OCI-LY3 (cell line): ENCODE data around the gene NAA10.

ENCODE experiments used
- H2AFZ ChIP-seq: fragments of 200-600, 300-600 bp; shearing (Covaris generic); 2 replicates; pipeline ENCODE4 v1.6.0; 2014; ENCODE audit warnings: antibody characterized with exemption, low read depth, low read length
- H3K27ac ChIP-seq: fragments of 200-600, 300-600 bp; sonication (generic); 2 replicates; pipeline ENCODE4 v1.5.1; 2014; ENCODE audit warnings: mild to moderate bottlenecking, low read length, moderate library complexity, mixed read lengths
- H3K27me3 ChIP-seq: fragments of 200-600, 300-600 bp; sonication (generic); 2 replicates; pipeline ENCODE4 v1.6.1; 2014; ENCODE audit warnings: low read depth, low read length, mixed read lengths
- H3K36me3 ChIP-seq: fragments of 200-600, 300-600 bp; sonication (generic); replicated peaks from 2 replicates; pipeline ENCODE3; 2014; ENCODE audit warnings: low read depth, low read length, mixed read lengths
- H3K4me1 ChIP-seq: fragments of 300-600, 200-600 bp; sonication (generic); 2 replicates; pipeline ENCODE4 v1.6.1; 2014; ENCODE audit warnings: low read length, mixed read lengths
- H3K4me2 ChIP-seq: fragments of 200-600, 300-600 bp; sonication (generic); 2 replicates; pipeline ENCODE4 v1.6.1; 2014; ENCODE audit warnings: low read length, mixed read lengths
- H3K4me3 ChIP-seq: fragments of 300-600, 200-600 bp; sonication (generic); 2 replicates; pipeline ENCODE4 v1.5.1; 2014; ENCODE audit warnings: antibody characterized with exemption, mild to moderate bottlenecking, low read length, moderate library complexity
- H3K79me2 ChIP-seq: fragments of 300-600, 200-600 bp; shearing (Covaris generic); 2 replicates; pipeline ENCODE4 v1.6.1; 2014; ENCODE audit warnings: mild to moderate bottlenecking, low read length, mixed read lengths
- H3K9ac ChIP-seq: fragments of 300-600, 200-600 bp; shearing (Covaris generic); 2 replicates; pipeline ENCODE4 v1.6.0; 2014; ENCODE audit warnings: mild to moderate bottlenecking, low read length, moderate library complexity
- H3K9me3 ChIP-seq: fragments of 200-600, 300-600 bp; shearing (Covaris generic); 2 replicates; pipeline ENCODE4 v1.6.1; 2014; ENCODE audit warnings: low read length, mixed read lengths; ENCODE audit not compliant: insufficient read depth
- H4K20me1 ChIP-seq: fragments of 200-600, 300-600 bp; sonication (generic); 2 replicates; pipeline ENCODE4 v1.6.1; 2016; ENCODE audit warnings: low read length, mixed read lengths; ENCODE audit not compliant: insufficient read depth
- CTCF ChIP-seq: fragments of 200-600, 300-600 bp; sonication (generic); IDR thresholded peaks from 2 replicates; pipeline ENCODE4 v1.5.1; 2014; ENCODE audit warnings: antibody characterized with exemption, low read length, low read depth
- EZH2phosphoT487 ChIP-seq: fragments of 200-600 bp; shearing (Covaris generic); IDR thresholded peaks from 2 replicates; pipeline ENCODE4 v1.6.1; 2018; ENCODE audit warnings: antibody characterized with exemption, mixed run types, low read depth

The NAA10 gene

GRCh38 chrX:153913701-153914100, 21.1 kb downstream of the NAA10 start:
- no peak overlapping the region for H3K27ac ChIP-seq
- no peaks in the 10 kb centered on the region for H3K27me3 ChIP-seq
- H2AFZ ChIP-seq, result no peak overlapping the region
- no peaks in the 10 kb centered on the region for H3K4me1 ChIP-seq
- H3K4me3 ChIP-seq, result no peak overlapping the region
- no peaks in the 10 kb centered on the region for H4K20me1 ChIP-seq
- no peak for TF ChIP-seq CTCF
- TF ChIP-seq EZH2phosphoT487, result no peak
- no peak overlapping the region for H3K9ac ChIP-seq
- no peaks in the 10 kb centered on the region for H3K9me3 ChIP-seq
- H3K79me2 ChIP-seq, result no peaks in the 10 kb centered on the region; the same call in 1 of the 2 replicates
- H3K4me2 ChIP-seq, result no peak overlapping the region
- peaks cover 24% of the 10 kb centered on the region for H3K36me3 ChIP-seq

- H3K4me1 ChIP-seq, result no peaks in the 10 kb centered on the region
- no peaks in the 10 kb centered on the region; the same call in 1 of the 2 replicates for H3K79me2 ChIP-seq
- H3K4me2 ChIP-seq, result no peak overlapping the region
- H3K4me3 ChIP-seq, result no peak overlapping the region
- H3K9ac ChIP-seq, result no peak overlapping the region
- H4K20me1 ChIP-seq, result no peaks in the 10 kb centered on the region
- H3K27ac ChIP-seq, result no peak overlapping the region
- no peaks in the 10 kb centered on the region for H3K27me3 ChIP-seq
- peaks cover 24% of the 10 kb centered on the region for H3K36me3 ChIP-seq
- H2AFZ ChIP-seq, result no peak overlapping the region
- TF ChIP-seq CTCF, result no peak
- no peak for TF ChIP-seq EZH2phosphoT487
- H3K9me3 ChIP-seq, result no peaks in the 10 kb centered on the region
These were observed 21.6 kb downstream of the NAA10 start for GRCh38 chrX:153913211-153913610.

GRCh38 chrX:153911798-153912197, 23.0 kb downstream of the NAA10 start:
- peaks cover 22% of the 10 kb centered on the region for H3K36me3 ChIP-seq
- H3K27ac ChIP-seq, result no peak overlapping the region
- H3K9me3 ChIP-seq, result no peaks in the 10 kb centered on the region
- no peak overlapping the region for H3K4me2 ChIP-seq
- H4K20me1 ChIP-seq, result no peaks in the 10 kb centered on the region
- no peaks in the 10 kb centered on the region for H3K4me1 ChIP-seq
- TF ChIP-seq EZH2phosphoT487 (no peak), CTCF (no peak)
- no peak overlapping the region for H2AFZ ChIP-seq
- H3K4me3 ChIP-seq, result no peak overlapping the region
- no peaks in the 10 kb centered on the region for H3K27me3 ChIP-seq
- no peak overlapping the region for H3K9ac ChIP-seq
- H3K79me2 ChIP-seq, result no peaks in the 10 kb centered on the region; the same call in 1 of the 2 replicates

DNA sequence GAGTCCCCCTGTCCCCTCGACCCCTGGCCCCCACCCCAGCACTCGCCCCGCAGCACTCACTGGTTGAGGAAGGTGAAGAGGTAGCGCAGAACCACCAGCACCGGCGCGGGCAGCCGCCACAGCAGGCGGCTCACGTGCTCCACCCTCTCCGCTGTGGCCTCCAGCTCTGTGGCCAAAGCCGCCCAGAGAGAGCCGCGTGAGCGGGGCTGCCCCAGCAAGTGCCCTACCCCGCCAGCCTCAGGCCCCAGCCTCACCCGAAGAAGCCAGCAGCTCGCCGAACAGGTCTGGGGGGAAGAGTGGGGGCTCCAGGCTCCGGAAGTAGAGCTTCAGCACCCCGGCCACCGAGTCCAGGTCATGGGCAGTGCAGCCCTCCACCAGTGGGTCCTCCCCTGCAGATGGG, 24.4 kb downstream of the NAA10 start:
- Histone ChIP-seq H3K4me2 (no peak overlapping the region), H3K9me3 (no peaks in the 10 kb centered on the region), H3K9ac (no peak overlapping the region), H3K4me3 (no peak overlapping the region), H4K20me1 (no peaks in the 10 kb centered on the region), H2AFZ (no peak overlapping the region), H3K27me3 (no peaks in the 10 kb centered on the region), H3K36me3 (peaks cover 13% of the 10 kb centered on the region), H3K4me1 (no peaks in the 10 kb centered on the region), H3K27ac (no peak overlapping the region), H3K79me2 (no peaks in the 10 kb centered on the region)
- TF ChIP-seq EZH2phosphoT487 (no peak), CTCF (no peak)
